ENCODE measurements around the gene RPUSD1. TPM values are rescaled to one million over a fixed set of nuclear protein-coding genes. Genes with fewer than 3 reads are reported as not detected.

Gene RPUSD1
- total and polyA plus RNA-seq, 12 donors, result 5.8 to 23.3 (median 8.2) TPM

- Histone ChIP-seq H3K4me1 (peaks cover 0 to 16% (median 6%) of the 10 kb centered on the region in 9 donors), H3K36me3 (peaks cover 0 to 9% (median 0%) of the 10 kb centered on the region in 9 donors), H3K9me3 (no peaks in the 10 kb centered on the region), H3K4me3 (no peak overlapping the region), H3K27me3 (peaks cover 4 to 47% (median 45%) of the 10 kb centered on the region in 7 donors), H3K27ac (no peak overlapping the region)
- ATAC-seq (no peak), DNase-seq (no peak)
- intact Hi-C loops (cut with DNase I), result loop anchor here in 1 of 10 donors (5.0 kb wide), 1 partner anchor 69 kb away; no protein-coding TSS in a partner anchor
- no peak for TF ChIP-seq CTCF (IDR thresholded peaks at IDR 0.05)
- 68 to 69% methylated on average over 19 of the region's 19 CpGs for WGBS, 2 donors
Observed at GRCh38 chr16:781346-782010, 6.7 kb downstream of the RPUSD1 start.

- 88% methylated on average over 16 of the region's 16 CpGs for WGBS, 2 donors
- no peaks in the 10 kb centered on the region for H3K9me3 ChIP-seq
- intact Hi-C loops (cut with DNase I), result loop anchor here in 1 of 10 donors (5.0 kb wide), 1 partner anchor 68 kb away; no protein-coding TSS in a partner anchor
- H3K4me3 ChIP-seq, result no peak overlapping the region
- H3K36me3 ChIP-seq, result no peaks in the 10 kb centered on the region
- no peak overlapping the region for H3K27ac ChIP-seq
- no peak for TF ChIP-seq CTCF (IDR thresholded peaks at IDR 0.05)
- DNase-seq (no peak), ATAC-seq (no peak)
- H3K27me3 ChIP-seq, result peaks cover 4 to 58% (median 45%) of the 10 kb centered on the region in 7 donors
- H3K4me1 ChIP-seq, result peaks cover 0 to 10% (median 6%) of the 10 kb centered on the region in 9 donors
Observed at GRCh38 chr16:780296-780695, 7.9 kb downstream of the RPUSD1 start.

GRCh38 chr16:779561-779960, 8.6 kb downstream of the RPUSD1 start:
- no peak for DNase-seq
- WGBS, 2 donors, result 72 to 74% methylated on average over 13 of the region's 13 CpGs
- Histone ChIP-seq H3K27ac (no peak overlapping the region), H3K27me3 (peaks cover 4 to 58% (median 45%) of the 10 kb centered on the region in 7 donors), H3K36me3 (no peaks in the 10 kb centered on the region), H3K9me3 (no peaks in the 10 kb centered on the region), H3K4me3 (no peak overlapping the region), H3K4me1 (peaks cover 0 to 9% (median 6%) of the 10 kb centered on the region in 9 donors)
- TF ChIP-seq CTCF (IDR thresholded peaks at IDR 0.05), result no peak
- ATAC-seq, result no peak
- intact Hi-C loops (cut with DNase I), result no loop called here

- 86 to 91% methylated on average over 6 of the region's 6 CpGs for WGBS, 2 donors
- Histone ChIP-seq H3K27ac (no peak overlapping the region), H3K36me3 (no peaks in the 10 kb centered on the region), H3K4me3 (no peak overlapping the region), H3K27me3 (peaks cover 4 to 63% (median 45%) of the 10 kb centered on the region in 7 donors), H3K4me1 (peaks cover 0 to 8% (median 6%) of the 10 kb centered on the region in 9 donors), H3K9me3 (no peaks in the 10 kb centered on the region)
- intact Hi-C loops (cut with DNase I), result no loop called here
- DNase-seq (no peak), ATAC-seq (no peak)
- no peak for TF ChIP-seq CTCF (IDR thresholded peaks at IDR 0.05)
Observed at GRCh38 chr16:778909-779527, 9.2 kb downstream of the RPUSD1 start.

Measured in heart right ventricle (tissue), 16 donors.